Lung (tissue), 12 donors: Measurements from ENCODE around the gene LHPP. TPM values are rescaled to one million over a fixed set of nuclear protein-coding genes. Genes with fewer than 3 reads are reported as not detected.

Experiments used
- ATAC-seq: fragments of 200-7000 bp; cut with Tn5 transposase; one replicate; pipeline ENCODE4 v1.9.1; 2020; ENCODE audit warnings: moderate number of reproducible peaks; ENCODE audit not compliant: insufficient read depth, low FRiP score
- DNase-seq, 3 donors: peaks; one replicate each; pipeline ENCODE4 v3.0.0-alpha.2; 2013 to 2017
- H3K27ac ChIP-seq, 2 donors: one replicate each; pipeline ENCODE4 v1.5.1; 2013; ENCODE audit warnings: mild to moderate bottlenecking in 2 of 2, moderate library complexity in 2 of 2, control low read depth in 1 of 2, inconsistent platforms in 1 of 2, low read depth in 1 of 2, low read length in 1 of 2
- H3K27me3 ChIP-seq, 3 donors: one replicate each; pipeline ENCODE4 v1.5.1; 2013; ENCODE audit warnings: low read length in 2 of 3; ENCODE audit not compliant: control insufficient read depth in 3 of 3, insufficient read depth in 3 of 3
- H3K36me3 ChIP-seq, 4 donors: one replicate each; pipeline ENCODE4 v1.5.1; 2013; ENCODE audit warnings: low read length in 4 of 4, mild to moderate bottlenecking in 1 of 4, moderate library complexity in 1 of 4; ENCODE audit not compliant: control insufficient read depth in 4 of 4, insufficient read depth in 4 of 4
- H3K4me1 ChIP-seq, 5 donors: one replicate each; pipeline ENCODE4 v1.5.1; 2013; ENCODE audit warnings: low read length in 5 of 5, mild to moderate bottlenecking in 2 of 5, moderate library complexity in 1 of 5; ENCODE audit not compliant: control insufficient read depth in 5 of 5, insufficient read depth in 5 of 5
- H3K4me3 ChIP-seq: one replicate; pipeline ENCODE4 v1.5.1; 2013; ENCODE audit warnings: mild to moderate bottlenecking, control low read depth, moderate library complexity
- H3K9ac ChIP-seq, 2 donors: one replicate each; pipeline ENCODE4 v1.5.1; 2013; ENCODE audit warnings: low read length in 2 of 2, control low read depth in 1 of 2; ENCODE audit not compliant: insufficient read depth in 1 of 2
- H3K9me3 ChIP-seq, 4 donors: one replicate each; pipeline ENCODE4 v1.5.1; 2013; ENCODE audit warnings: low read length in 3 of 4, mild to moderate bottlenecking in 1 of 4, moderate library complexity in 1 of 4; ENCODE audit not compliant: control insufficient read depth in 4 of 4, insufficient read depth in 3 of 4
- WGBS, 2 donors: extraction: QIAGEN DNeasy Blood & Tissue Kit; methylation state at CpG; one replicate each; pipeline ENCODE4 v1.1.7; 2013; 5-methylcytosine and 5-hydroxymethylcytosine counted together
- polyA plus RNA-seq, 2 donors: library from polyadenylated mRNA; stranded (reverse); fragments of 200-250 nt; gene quantifications; one replicate each; pipeline ENCODE4 v1.2.1, GENCODE V29; 2013
- total RNA-seq, 2 donors: library from RNA; depleted of rRNA in 1 of 2; stranded (reverse); fragments of >200 nt in 1 of 2; gene quantifications; one replicate each; pipeline ENCODE4 v1.2.1, GENCODE V29; 2014 to 2021
- TF ChIP-seq, protein P1 (sequence below): IDR thresholded peaks from 2 replicates; pipeline ENCODE4 v1.5.1; 2012; ENCODE audit warnings: mild to moderate bottlenecking; ENCODE audit errors: control extremely low read depth, extremely low read depth
- donor health status: control.
- donor health status: control.
- donor health status: Bipolar disorder and iron deficiency.
- donor health status: healthy.
- donor health status: DM: yes; HTN: yes; CAD: no.

The LHPP gene
- total and polyA plus RNA-seq, 4 donors: 7.1 to 18.6 (median 14.8) TPM

DNA sequence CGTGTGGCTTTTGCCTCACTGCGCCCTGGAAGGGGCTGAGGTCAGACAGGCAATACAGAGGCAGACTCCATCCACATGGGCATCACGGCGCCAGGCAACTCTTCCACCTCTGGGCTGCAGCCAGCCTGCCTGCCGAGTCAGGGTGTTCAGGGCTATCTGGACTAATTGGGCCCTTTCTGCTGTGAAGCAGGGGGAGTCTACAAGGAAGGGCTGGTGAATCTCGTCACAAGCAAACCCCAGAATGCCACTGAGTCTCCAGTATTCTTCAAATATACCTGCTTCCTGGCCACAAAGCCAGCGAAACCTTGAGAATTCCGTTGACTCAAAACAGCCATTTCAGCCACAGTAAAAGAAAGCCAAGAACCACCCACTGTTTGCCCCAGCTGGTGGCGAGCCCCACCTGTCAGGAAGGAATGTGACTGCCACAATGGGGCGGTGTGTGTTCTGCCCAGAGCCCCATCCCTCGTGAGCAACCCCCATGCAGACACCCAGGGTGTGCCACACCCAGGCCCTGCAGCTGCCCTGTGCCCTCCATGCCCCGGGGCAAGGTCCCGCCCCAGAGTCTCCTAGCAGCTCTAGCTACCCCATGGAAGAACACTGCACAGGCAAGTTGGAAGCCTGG lies 165.2 kb downstream of the LHPP start:
- 61 to 63% methylated on average over 13 of the region's 13 CpGs for WGBS, 2 donors
- Histone ChIP-seq H3K27me3 (no peaks in the 10 kb centered on the region), H3K4me1 (peaks cover 1 to 35% (median 19%) of the 10 kb centered on the region in 5 donors), H3K9me3 (no peaks in the 10 kb centered on the region), H3K9ac (no peak overlapping the region), H3K4me3 (no peak overlapping the region), H3K36me3 (peaks cover 0 to 10% (median 0%) of the 10 kb centered on the region in 4 donors), H3K27ac (peak overlapping the region in 1 of 2 donors; percentile 34)
- no peak for DNase-seq
- TF ChIP-seq, protein P1, sequence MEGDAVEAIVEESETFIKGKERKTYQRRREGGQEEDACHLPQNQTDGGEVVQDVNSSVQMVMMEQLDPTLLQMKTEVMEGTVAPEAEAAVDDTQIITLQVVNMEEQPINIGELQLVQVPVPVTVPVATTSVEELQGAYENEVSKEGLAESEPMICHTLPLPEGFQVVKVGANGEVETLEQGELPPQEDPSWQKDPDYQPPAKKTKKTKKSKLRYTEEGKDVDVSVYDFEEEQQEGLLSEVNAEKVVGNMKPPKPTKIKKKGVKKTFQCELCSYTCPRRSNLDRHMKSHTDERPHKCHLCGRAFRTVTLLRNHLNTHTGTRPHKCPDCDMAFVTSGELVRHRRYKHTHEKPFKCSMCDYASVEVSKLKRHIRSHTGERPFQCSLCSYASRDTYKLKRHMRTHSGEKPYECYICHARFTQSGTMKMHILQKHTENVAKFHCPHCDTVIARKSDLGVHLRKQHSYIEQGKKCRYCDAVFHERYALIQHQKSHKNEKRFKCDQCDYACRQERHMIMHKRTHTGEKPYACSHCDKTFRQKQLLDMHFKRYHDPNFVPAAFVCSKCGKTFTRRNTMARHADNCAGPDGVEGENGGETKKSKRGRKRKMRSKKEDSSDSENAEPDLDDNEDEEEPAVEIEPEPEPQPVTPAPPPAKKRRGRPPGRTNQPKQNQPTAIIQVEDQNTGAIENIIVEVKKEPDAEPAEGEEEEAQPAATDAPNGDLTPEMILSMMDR: no peak
- ATAC-seq: no peak

DNA sequence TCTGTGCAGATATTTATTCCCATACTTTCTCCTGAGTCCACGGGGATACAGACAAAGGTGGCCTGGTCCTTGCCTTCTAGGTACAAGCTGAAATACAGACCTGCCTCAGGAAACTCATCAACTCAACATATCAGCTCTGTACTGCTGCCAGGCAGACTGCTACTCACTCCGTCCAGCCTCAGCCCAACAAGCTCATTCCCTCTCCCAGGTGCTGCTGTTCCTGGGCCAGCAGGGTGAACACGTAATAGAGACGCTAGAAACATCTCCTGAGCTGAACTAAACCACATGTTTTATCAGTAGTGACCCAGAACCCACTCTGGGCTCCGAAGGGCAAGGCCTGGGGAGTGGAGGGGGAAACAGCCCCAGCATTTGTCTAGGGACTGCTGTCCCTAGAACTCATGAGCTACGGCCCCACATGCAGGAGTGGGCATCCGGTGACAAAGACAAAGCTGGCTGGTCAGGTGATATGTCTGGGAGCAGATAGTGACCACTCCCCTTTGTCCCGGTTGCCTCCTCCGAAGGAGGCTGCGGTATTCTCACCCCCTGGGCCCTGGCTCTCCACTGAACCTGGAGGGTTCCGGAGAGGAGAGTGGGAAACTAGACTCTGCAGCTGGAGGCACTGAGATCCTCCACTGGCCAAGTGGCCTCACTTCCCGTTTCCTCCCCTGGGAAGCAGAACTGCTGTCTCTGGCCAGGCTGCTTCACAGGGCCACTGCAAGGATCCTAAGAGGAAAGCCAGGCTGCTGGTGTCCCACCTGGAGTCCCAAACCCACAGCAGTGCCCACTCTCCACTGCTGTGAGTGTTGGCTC lies 166.4 kb downstream of the LHPP start:
- TF ChIP-seq, protein P1: no peak
- no peak for ATAC-seq
- H3K4me3 ChIP-seq: no peak overlapping the region
- H3K4me1 ChIP-seq: peaks cover 12 to 41% (median 25%) of the 10 kb centered on the region in 5 donors
- 69 to 74% methylated on average over 12 of the region's 12 CpGs for WGBS, 2 donors
- no peak for DNase-seq
- peak overlapping the region; percentile 3 to 23 for H3K27ac ChIP-seq
- H3K9me3 ChIP-seq: no peaks in the 10 kb centered on the region
- no peaks in the 10 kb centered on the region for H3K27me3 ChIP-seq
- no peak overlapping the region for H3K9ac ChIP-seq
- peaks cover 0 to 5% (median 0%) of the 10 kb centered on the region in 4 donors for H3K36me3 ChIP-seq

DNA sequence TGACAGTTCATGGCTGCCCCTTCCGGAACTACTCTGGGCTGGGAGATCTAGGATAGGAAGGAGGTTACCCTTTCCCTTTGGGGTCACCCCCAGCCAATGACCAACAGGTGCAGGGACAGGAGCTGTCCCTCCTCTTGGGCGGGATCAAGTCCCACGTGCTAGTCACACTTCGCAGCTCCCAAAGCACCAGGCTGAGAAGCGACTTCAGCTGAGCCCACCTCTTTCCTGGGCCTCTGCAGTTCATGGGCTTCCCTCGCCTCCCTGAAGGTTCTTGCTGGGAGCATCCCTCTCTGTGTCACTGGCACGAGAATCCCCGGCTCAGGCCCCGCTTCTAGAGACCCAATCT lies 167.0 kb downstream of the LHPP start:
- Histone ChIP-seq H3K36me3 (peaks cover 0 to 4% (median 0%) of the 10 kb centered on the region in 4 donors), H3K9me3 (no peaks in the 10 kb centered on the region), H3K9ac (no peak overlapping the region), H3K27me3 (no peaks in the 10 kb centered on the region), H3K4me1 (peaks cover 16 to 41% (median 25%) of the 10 kb centered on the region in 5 donors), H3K4me3 (no peak overlapping the region), H3K27ac (peak overlapping the region in 1 of 2 donors; percentile 5)
- TF ChIP-seq, protein P1: no peak
- DNase-seq (no peak), ATAC-seq (no peak)
- 89% methylated on average over 9 of the region's 9 CpGs for WGBS, 2 donors
